ENCODE data around the gene OXER1. TPM values are rescaled to one million over a fixed set of nuclear protein-coding genes. Genes with fewer than 3 reads are reported as not detected.

The OXER1 gene, protein sequence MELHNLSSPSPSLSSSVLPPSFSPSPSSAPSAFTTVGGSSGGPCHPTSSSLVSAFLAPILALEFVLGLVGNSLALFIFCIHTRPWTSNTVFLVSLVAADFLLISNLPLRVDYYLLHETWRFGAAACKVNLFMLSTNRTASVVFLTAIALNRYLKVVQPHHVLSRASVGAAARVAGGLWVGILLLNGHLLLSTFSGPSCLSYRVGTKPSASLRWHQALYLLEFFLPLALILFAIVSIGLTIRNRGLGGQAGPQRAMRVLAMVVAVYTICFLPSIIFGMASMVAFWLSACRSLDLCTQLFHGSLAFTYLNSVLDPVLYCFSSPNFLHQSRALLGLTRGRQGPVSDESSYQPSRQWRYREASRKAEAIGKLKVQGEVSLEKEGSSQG
- total RNA-seq = under 1 TPM in 1 of 2 experiments, not detected in 1; 0.21 TPM

DNA sequence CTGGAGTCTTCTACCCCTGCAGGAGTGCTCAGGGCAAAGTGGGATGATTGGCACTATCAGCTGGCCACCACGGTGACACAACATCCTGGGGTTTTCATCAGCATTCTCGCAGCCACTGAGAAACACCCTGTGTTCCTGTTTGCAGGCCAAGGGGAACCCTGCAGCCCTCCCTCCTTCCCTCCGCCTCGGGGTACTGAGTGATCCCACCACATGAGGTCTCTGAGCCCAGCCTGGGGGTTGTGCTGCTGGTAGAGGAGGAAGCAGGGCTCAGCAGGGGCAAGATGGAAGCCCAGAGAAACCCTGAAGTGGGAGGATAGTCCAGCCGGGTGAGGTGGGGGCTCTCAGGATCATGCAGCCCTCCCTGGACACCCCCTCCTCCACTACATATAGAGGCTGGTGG, at the start of gene OXER1:
TSS of gene OXER1 (minus strand) at position 40 of the 400 bp plus-strand sequence. CDS start 73 bp downstream, outside the sequence.
- Mint-ChIP-seq H3K9me3 (ENCODE audit: low read depth) (no peaks in the 10 kb centered on the region), H3K36me3 (no peaks in the 10 kb centered on the region), H3K4me1 (no peaks in the 10 kb centered on the region), H3K27ac (no peak within 1 kb of the TSS), H3K27me3 (no peaks in the 10 kb centered on the region), H3K4me3 (no peak within 1 kb of the TSS)
- ATAC-seq (no peak), DNase-seq (no peak)
- CTCF ChIA-PET = no interaction called here

DNA sequence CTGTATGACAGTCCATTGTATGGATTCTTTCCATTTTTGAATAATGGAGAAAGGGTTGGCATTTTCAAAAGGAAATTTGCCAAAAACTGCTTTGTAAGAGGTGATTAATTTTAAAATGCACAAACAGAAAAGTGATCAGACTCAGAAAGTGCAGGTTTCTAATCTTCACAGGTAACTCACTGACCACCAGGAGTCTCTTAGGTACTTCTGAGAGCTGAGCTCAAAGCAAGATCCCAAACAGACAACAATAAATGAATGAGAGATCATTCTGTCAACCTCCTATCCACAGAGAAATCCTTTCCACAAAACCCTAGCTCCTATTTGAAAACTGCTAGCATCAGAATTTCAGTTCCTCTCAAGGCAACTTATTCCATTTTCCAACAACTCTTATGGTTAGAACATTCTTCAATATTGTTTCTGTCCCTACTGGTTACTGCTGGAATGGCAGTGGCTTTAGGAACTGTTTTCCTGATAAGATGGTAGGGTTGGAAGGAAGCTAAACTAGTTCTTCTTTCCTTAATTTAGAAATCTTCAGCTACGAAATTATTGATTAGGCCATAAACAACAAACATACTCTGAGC, 49.1 kb upstream of the OXER1 start:
- Mint-ChIP-seq H3K4me1 (peaks cover 21% of the 10 kb centered on the region), H3K27me3 (no peaks in the 10 kb centered on the region), H3K9me3 (ENCODE audit: low read depth) (peaks cover 9% of the 10 kb centered on the region), H3K4me3 (no peak overlapping the region), H3K27ac (peak overlapping the region; percentile 51), H3K36me3 (peaks cover 15% of the 10 kb centered on the region)
- CTCF ChIA-PET = interaction anchor here (1.4 to 4.4 kb wide), 5 partner anchors 10 to 671 kb away, joined by 3 to 23 read pairs (median 4); no protein-coding TSS in a partner anchor
- DNase-seq (no peak), ATAC-seq (no peak)

DNA sequence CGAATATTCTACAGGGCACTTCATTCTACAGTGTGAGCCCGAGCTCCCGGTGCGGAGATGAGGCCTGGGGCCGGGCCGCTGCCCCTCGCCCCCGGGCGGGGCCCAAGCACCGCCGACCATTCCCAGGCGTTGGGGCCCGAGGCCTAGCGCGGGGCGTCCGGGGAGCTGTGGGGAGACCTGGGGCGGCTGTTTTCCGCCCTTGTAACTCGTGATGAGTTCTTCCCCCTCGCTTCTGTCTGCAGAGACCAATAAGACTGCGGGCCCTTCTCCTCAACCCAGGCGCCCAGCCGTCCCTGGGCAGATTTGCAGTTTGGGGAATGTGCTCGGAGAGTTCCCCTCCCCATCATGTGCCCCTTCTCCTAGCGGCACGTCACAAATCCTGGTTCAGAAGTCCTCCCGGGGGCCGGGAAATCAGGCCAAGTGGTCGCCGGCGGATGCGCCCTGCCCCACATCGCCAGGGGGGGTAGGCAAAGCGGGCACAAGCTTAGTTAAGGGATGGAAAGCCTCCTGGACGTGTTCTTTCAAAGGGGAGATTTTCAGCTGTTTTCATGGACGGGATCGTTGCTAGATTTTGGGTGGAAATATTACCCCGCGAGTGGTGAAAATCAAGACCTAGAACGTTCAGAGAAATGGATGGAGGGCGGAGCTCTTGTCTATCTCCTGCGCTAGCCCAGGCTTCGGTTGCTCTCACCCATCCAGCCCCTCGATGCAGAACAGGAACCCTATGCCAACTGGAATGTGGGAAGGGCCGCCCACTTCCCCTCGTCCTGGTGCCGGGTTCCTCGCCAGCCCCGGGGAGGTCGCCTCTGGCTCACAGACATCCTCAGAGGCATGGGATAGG, 47.3 kb upstream of the OXER1 start:
- peak overlapping the region; percentile 95 for H3K27ac Mint-ChIP-seq
- CTCF ChIA-PET = interaction anchor here (0.6 to 4.1 kb wide), 13 partner anchors 8 to 674 kb away, joined by 3 to 23 read pairs (median 6); partner anchors contain the start of gene ZFP36L2
- peaks cover 21% of the 10 kb centered on the region for H3K4me1 Mint-ChIP-seq
- H3K4me3 Mint-ChIP-seq = peak overlapping the region; percentile 88
- H3K9me3 Mint-ChIP-seq (ENCODE audit: low read depth) = peaks cover 9% of the 10 kb centered on the region
- H3K27me3 Mint-ChIP-seq = no peaks in the 10 kb centered on the region
- H3K36me3 Mint-ChIP-seq = peaks cover 15% of the 10 kb centered on the region
- DNase-seq = peak; percentile 68
- ATAC-seq = peak; percentile 8

DNA sequence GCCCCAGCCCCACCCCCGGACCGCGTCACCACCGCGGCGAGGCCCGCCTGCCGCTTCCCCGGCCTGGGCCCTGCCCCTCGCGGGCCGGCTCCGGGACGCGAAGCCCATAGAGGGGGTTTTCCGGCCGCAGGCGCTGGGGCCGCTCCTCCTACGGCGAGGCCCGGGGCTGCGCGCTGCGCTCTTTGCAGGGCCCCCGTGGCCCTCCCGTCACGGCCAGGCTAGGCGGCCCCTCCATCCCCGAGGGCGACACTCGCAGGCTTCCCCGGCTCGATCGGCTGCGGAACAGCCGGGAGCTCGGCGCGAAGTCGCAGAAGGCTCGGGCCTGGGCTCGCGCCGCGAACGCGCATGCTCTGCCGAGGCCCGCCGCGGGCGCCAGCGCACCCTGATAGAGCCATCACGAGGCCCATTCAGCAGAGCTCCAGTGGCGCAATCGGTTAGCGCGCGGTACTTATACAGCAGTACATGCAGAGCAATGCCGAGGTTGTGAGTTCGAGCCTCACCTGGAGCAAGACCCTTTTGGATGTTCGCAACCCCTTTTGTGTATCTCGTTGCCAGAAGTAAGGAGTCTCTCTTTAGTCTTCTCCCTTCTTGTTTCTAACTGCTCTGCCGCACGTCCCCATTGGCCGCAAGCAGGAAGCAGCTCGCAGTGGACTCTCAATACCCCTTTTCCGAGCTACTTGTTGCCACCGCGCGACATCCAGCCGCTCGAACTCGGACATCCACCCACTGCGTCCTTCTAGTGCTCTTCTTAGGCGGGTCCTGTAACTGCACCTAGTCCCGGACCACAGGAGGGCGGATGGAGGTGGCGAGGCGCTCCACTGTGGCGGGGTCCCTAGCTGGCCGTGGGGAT, 46.4 kb upstream of the OXER1 start:
- H3K4me1 Mint-ChIP-seq = peaks cover 21% of the 10 kb centered on the region
- ATAC-seq (peak; percentile 82), DNase-seq (peak; percentile 97)
- H3K27me3 Mint-ChIP-seq = peaks cover 3% of the 10 kb centered on the region
- H3K36me3 Mint-ChIP-seq = peaks cover 13% of the 10 kb centered on the region
- peaks cover 9% of the 10 kb centered on the region for H3K9me3 Mint-ChIP-seq (ENCODE audit: low read depth)
- H3K27ac Mint-ChIP-seq = peak overlapping the region; percentile 95
- CTCF ChIA-PET = interaction anchor here (0.6 to 4.1 kb wide), 14 partner anchors 9 to 675 kb away, joined by 3 to 23 read pairs (median 6); partner anchors contain the start of gene ZFP36L2
- H3K4me3 Mint-ChIP-seq = peak overlapping the region; percentile 88

DNA sequence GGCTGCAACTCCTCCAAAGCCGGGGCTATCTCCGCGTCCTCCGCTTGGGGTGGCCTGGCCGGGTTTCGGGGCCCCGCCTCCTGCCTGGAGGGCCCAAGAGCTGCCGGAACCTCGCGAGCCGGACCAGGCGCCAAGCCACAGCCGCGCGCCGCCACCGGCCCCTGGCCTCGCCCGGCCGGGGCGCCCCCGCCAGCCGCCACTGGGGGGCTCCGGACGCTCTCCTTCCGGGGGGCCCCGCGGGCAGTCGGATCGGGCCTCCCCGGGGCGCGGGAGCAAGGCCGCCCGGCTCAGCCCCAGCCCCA, 45.8 kb upstream of the OXER1 start:
- Mint-ChIP-seq H3K27ac (peak overlapping the region; percentile 75), H3K4me1 (peaks cover 21% of the 10 kb centered on the region), H3K9me3 (ENCODE audit: low read depth) (peaks cover 7% of the 10 kb centered on the region), H3K27me3 (peaks cover 7% of the 10 kb centered on the region), H3K36me3 (peaks cover 11% of the 10 kb centered on the region), H3K4me3 (peak overlapping the region; percentile 65)
- peak; percentile 52 for ATAC-seq
- CTCF ChIA-PET = interaction anchor here (0.5 to 4.1 kb wide), 10 partner anchors 10 to 419 kb away, joined by 3 to 23 read pairs (median 6); partner anchors contain the start of gene ZFP36L2
- peak; percentile 83 for DNase-seq

DNA sequence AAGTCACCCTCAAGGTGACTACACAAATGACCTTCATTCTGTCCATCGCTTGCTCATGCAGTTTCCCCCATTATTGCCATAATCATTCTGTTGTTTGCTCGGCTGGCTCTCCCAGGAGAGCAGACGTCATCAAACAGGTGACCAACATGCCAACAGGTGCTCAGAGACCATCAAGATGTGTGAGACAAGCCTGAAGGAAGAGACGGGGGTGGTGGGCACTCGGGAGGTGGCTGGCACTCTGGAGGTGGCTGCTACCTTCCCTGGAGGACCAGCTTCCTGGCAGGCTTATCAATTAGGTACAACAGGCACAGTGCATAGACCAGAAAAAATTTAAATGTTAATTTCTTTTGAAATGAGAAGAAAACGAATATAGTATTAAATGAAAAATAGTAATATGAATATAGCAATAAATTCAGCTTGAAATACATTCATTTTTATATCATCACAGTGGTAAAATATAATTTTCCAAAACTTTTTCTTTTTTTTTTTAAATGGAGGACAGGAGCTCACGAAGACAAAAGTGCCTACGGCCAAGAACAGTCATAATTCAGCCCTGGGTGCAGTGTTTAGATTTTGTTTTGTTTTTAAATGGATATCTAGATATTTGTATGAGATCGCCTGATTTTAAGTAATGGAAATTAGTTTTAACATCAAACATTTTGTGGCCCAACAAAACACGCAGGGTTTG, 45.3 kb upstream of the OXER1 start:
- CTCF ChIA-PET = interaction anchor here (0.5 to 4.1 kb wide), 4 partner anchors 10 to 33 kb away, joined by 3 to 23 read pairs (median 10); no protein-coding TSS in a partner anchor
- H3K36me3 Mint-ChIP-seq = peaks cover 10% of the 10 kb centered on the region
- peak overlapping the region; percentile 75 for H3K27ac Mint-ChIP-seq
- DNase-seq (no peak), ATAC-seq (no peak)
- peaks cover 21% of the 10 kb centered on the region for H3K4me1 Mint-ChIP-seq
- H3K9me3 Mint-ChIP-seq (ENCODE audit: low read depth) = peaks cover 6% of the 10 kb centered on the region
- H3K4me3 Mint-ChIP-seq = peak overlapping the region; percentile 65
- peaks cover 7% of the 10 kb centered on the region for H3K27me3 Mint-ChIP-seq

DNA sequence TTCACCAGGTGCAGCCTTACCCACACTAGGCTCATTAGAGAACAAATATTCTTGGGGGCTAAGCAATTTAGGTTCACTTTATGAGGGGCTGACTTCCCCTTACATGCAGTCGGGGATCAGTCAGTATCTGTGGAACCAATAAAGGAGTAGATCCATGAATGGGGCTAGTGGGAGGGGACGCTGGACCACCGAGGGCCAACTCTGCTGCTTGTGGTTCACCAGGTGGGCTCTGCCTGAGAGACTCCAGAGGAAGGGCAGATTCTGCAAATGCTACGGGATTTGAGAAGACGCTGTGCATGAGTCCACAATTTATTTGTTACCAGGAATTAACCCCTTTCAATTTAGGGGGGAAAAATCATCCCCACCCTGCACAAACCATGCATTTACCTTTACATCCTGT, 44.4 kb upstream of the OXER1 start:
- CTCF ChIA-PET = interaction anchor here (2.5 kb wide), 1 partner anchor 9 kb away, joined by 11 read pairs; no protein-coding TSS in a partner anchor
- Mint-ChIP-seq H3K4me1 (peaks cover 16% of the 10 kb centered on the region), H3K36me3 (peaks cover 5% of the 10 kb centered on the region), H3K27me3 (peaks cover 10% of the 10 kb centered on the region), H3K27ac (no peak overlapping the region), H3K9me3 (ENCODE audit: low read depth) (no peaks in the 10 kb centered on the region), H3K4me3 (no peak overlapping the region)
- DNase-seq = no peak
- no peak for ATAC-seq

DNA sequence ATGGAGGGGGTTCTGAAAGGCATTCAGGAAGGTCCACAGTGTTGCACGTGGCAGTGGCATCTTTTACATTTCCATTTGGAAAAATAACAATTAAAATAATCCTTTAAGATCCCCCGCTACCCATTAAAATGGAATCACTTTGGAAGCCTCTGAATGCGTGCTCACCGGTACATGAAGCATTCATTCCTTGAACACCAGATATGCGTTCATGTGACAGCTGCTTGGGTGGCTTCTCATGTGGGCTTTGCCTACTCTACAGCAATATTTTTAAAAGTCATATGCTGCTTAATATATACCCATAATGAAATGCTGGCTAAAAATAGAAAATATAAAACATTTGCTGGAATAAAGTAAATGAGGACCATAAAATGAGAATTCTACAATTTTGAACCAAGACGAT, 42.9 kb upstream of the OXER1 start:
- no peak for ATAC-seq
- Mint-ChIP-seq H3K27me3 (peaks cover 20% of the 10 kb centered on the region), H3K36me3 (no peaks in the 10 kb centered on the region), H3K4me3 (no peak overlapping the region), H3K27ac (no peak overlapping the region), H3K9me3 (ENCODE audit: low read depth) (no peaks in the 10 kb centered on the region), H3K4me1 (peaks cover 16% of the 10 kb centered on the region)
- CTCF ChIA-PET = no interaction called here
- no peak for DNase-seq

DNA sequence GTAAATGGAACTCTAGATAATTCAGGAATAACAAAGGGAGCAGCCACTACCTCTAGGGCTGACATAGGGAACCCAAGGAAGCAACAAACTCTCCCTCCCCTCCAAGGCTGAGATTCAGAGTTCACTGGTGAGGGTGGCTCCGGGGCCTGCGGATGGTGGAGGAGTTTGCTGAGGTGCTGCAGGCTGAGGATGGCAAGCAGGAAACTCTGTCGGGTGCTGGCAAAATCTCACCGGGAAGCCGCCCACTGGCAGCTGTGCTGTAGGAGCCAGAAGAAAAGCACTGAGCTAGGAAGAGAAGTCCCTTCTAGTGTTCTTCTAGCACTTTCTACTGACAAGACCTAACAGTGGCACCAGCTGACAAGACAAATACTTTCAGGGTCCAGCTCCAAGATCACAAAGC, 41.0 kb upstream of the OXER1 start:
- ATAC-seq (no peak), DNase-seq (no peak)
- H3K27ac Mint-ChIP-seq = no peak overlapping the region
- no peaks in the 10 kb centered on the region for H3K9me3 Mint-ChIP-seq (ENCODE audit: low read depth)
- peaks cover 20% of the 10 kb centered on the region for H3K27me3 Mint-ChIP-seq
- CTCF ChIA-PET = no interaction called here
- H3K4me3 Mint-ChIP-seq = no peak overlapping the region
- no peaks in the 10 kb centered on the region for H3K36me3 Mint-ChIP-seq
- H3K4me1 Mint-ChIP-seq = peaks cover 20% of the 10 kb centered on the region

DNA sequence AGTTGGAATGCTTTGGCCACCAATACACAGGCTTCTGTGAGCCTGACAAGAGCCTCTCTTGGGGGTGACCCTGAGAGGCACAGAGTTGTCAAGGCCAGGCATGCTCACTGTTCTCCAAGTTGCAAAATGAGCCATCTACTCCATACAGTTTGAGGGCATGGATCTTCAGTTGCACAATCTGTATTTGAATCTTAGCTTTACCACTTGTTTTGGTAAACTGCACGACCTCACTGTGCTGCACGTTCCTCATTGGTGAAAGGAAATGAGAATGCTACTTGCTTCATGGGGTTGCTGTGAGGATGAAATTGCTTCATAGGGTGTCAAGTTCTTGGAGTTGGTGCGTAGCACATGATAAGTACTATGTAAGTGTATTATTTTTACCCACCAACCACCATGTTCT, 40.4 kb upstream of the OXER1 start:
- Mint-ChIP-seq H3K9me3 (ENCODE audit: low read depth) (no peaks in the 10 kb centered on the region), H3K27me3 (peaks cover 20% of the 10 kb centered on the region), H3K36me3 (no peaks in the 10 kb centered on the region), H3K27ac (no peak overlapping the region), H3K4me3 (no peak overlapping the region), H3K4me1 (peaks cover 20% of the 10 kb centered on the region)
- CTCF ChIA-PET = no interaction called here
- ATAC-seq (no peak), DNase-seq (no peak)

DNA sequence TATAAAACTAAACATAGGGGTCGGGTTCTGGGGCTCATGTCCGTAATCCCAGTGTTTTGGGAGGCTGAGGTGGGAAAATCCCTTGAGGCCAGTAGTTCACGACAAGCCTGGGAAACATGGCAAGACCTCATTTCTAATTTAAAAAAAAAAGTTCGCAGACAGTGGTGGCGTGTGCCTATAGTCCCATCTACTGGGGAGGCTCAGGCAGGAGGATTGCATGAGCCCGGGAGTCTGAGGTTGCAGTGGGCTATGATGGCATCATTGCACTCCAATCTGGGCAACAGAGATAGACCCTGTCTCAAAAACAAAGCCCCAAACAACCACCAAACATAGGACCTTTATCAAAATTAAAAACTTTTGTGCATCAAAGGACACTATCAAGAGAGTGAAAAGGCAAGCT, 38.2 kb upstream of the OXER1 start:
- peaks cover 20% of the 10 kb centered on the region for H3K27me3 Mint-ChIP-seq
- H3K36me3 Mint-ChIP-seq = no peaks in the 10 kb centered on the region
- peaks cover 19% of the 10 kb centered on the region for H3K4me1 Mint-ChIP-seq
- DNase-seq (no peak), ATAC-seq (no peak)
- CTCF ChIA-PET = no interaction called here
- H3K4me3 Mint-ChIP-seq = no peak overlapping the region
- no peak overlapping the region for H3K27ac Mint-ChIP-seq
- no peaks in the 10 kb centered on the region for H3K9me3 Mint-ChIP-seq (ENCODE audit: low read depth)

DNA sequence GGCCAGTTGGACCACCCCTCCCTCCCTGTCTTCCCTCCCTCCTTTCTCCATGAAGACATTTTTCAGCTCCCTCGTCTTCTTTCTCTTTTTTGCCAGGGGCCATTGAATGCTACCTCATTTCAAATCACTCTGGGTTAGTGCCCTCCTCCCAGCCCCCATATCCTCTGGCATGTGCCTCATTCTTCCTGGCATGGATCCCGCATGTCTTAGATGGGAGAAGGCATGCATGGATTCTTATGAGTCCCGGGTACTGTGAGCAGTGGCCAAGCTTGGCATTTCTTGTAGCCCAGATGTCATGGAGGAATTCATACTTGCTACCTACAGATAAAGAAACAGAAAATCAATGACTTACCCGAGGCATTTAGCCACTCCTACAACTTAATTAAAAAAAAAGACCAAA, 37.4 kb upstream of the OXER1 start:
- H3K9me3 Mint-ChIP-seq (ENCODE audit: low read depth) = no peaks in the 10 kb centered on the region
- no peak for ATAC-seq
- H3K27ac Mint-ChIP-seq = no peak overlapping the region
- peaks cover 20% of the 10 kb centered on the region for H3K27me3 Mint-ChIP-seq
- no peak overlapping the region for H3K4me3 Mint-ChIP-seq
- H3K36me3 Mint-ChIP-seq = no peaks in the 10 kb centered on the region
- peaks cover 24% of the 10 kb centered on the region for H3K4me1 Mint-ChIP-seq
- DNase-seq = no peak
- CTCF ChIA-PET = interaction anchor here (1.1 to 1.4 kb wide), 3 partner anchors 12 to 795 kb away, joined by 3 read pairs; partner anchors contain the start of gene THADA

Data from activated CD8-positive, alpha-beta memory T cell treated with anti-CD3 and anti-CD28 coated beads, Interleukin-2, amount 10 ng/mL, durations not matched to agents 7 days and 5 days (primary cell).